ENCODE results near the gene MLN.
A peak's percentile ranks its signal among the peaks of the same experiment; 100 is the strongest.

Gene MLN, protein sequence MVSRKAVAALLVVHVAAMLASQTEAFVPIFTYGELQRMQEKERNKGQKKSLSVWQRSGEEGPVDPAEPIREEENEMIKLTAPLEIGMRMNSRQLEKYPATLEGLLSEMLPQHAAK

GRCh38 chr6:33803571-33804053 is at the start of gene MLN:
MLN (minus strand) TSS chr6:33804003; CDS start chr6:33801163, 2,840 bp downstream.
- DNase-seq (ENCODE audit: low read depth, low spot score) = no peak

GRCh38 chr6:33853026-33853425 is 49.2 kb upstream of the MLN start:
- DNase-seq (ENCODE audit: low read depth, low spot score) = no peak

DNA sequence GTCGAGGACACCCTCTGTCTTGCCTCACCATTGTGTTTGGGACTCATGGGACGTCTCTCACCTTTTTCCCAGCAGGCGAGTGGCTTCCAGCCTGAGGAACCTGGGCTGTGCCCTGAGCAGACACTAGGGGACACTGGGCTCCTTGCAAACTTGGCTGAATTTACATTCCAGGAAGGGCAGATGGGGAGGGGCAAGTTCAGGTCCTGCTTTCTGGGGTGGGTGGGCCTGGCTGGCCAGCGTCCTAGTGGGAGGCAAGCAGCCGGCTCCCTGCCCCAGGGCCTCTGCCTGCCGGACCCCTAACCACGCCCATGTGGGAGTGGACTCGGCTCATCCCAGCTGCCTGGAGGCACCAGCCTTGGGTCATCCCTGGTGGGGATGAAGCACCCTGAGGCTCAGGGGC is 48.2 kb upstream of the MLN start:
- no peak for DNase-seq (ENCODE audit: low read depth, low spot score)

GRCh38 chr6:33850869-33851541 is 47.2 kb upstream of the MLN start:
- no peak for DNase-seq (ENCODE audit: low read depth, low spot score)

- no peak for DNase-seq (ENCODE audit: low read depth, low spot score)
These were observed 46.5 kb upstream of the MLN start for GRCh38 chr6:33850296-33850695.

GRCh38 chr6:33849500-33850075 is 45.8 kb upstream of the MLN start:
- DNase-seq (ENCODE audit: low read depth, low spot score) = no peak

GRCh38 chr6:33848484-33848883 is 44.7 kb upstream of the MLN start:
- DNase-seq (ENCODE audit: low read depth, low spot score) = no peak

DNA sequence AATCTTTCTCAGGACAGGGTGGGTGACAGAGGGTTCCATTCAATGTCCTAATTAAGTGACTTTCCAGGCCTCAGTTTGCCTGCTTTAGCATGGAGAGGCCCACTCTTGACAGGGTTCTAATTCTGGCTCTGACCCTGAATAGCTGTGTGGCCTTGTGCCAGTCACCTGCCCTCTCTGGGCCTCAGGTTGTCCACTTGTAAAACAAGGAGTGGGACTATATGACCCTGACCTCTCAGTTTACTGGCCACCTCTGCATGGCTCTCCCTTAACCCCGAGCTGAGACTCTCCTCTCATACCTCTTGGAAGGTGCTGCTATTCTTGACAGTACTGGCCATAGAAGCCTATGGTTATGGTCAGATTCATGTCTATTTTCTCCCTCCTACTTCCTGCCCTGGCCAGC is 44.1 kb upstream of the MLN start:
- DNase-seq (ENCODE audit: low read depth, low spot score) = no peak

DNA sequence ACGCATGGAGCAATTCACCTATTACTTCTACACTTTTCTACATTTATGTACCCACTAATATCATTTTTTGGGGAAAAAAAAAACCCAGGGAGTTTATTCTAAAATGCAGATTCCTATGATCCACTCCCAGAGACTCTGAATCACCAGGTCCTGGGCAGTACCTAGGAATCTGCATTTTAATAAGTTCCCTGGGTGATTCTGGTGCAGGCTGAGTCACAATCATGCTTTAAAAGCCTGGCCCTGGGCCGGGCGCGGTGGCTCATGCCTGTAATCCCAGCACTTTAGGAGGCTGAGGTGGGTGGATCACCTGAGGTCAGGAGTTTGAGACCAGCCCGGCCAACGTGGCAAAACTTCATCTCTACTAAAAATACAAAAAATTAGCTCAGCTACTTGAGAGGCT is 43.3 kb upstream of the MLN start:
- no peak for DNase-seq (ENCODE audit: low read depth, low spot score)

GRCh38 chr6:33846226-33846625 is 42.4 kb upstream of the MLN start:
- no peak for DNase-seq (ENCODE audit: low read depth, low spot score)

GRCh38 chr6:33845031-33845745 is 41.4 kb upstream of the MLN start:
- no peak for DNase-seq (ENCODE audit: low read depth, low spot score)

DNA sequence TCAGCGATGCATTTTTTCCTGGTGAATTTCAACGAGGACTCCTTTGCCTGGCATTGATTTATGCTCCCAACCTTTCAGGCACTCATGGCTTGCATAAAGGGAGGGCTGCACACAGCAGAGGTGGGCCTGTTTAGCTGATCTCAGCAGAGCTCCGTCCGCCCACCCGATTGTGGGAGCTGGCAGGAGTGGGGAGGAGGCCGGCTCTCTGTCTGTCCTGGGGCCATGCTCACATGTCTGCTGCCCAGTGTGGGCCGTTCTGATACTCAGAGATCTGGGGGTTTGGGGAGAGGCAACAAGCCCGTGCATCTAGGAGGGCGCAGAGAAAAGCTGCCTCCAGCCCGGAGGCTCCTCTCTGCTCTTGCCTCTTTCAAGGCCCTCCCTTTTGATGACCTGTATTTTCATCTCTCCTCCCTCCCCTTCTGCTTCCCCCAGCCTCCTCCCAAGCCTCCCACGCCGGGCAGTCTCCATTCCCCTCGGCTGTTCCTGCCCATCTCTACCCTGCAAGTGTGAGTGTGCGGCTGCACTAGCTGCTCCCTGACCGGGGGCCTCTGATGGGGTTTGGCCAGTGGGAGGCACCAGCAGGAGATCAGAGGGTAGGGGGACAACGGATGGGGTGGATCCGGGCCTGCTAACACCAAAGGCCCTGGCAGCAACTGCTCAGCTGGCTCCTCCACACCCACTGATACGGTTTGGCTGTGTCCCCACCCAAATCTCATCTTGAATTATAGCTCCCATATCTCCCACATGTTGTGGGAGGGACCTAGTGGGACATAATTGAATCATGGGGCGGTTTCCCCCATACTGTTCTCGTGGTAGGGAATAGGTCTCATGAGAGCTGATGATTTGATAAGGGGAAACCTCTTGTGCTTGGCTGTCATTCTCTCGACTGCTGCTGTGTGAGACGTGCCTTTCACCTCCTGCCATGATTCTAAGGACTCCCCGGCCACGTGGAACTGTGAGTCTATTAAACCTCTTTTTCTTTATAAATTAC is 39.6 kb upstream of the MLN start:
- DNase-seq (ENCODE audit: low read depth, low spot score) = no peak

GRCh38 chr6:33841868-33842267 is 38.1 kb upstream of the MLN start:
- no peak for DNase-seq (ENCODE audit: low read depth, low spot score)

DNA sequence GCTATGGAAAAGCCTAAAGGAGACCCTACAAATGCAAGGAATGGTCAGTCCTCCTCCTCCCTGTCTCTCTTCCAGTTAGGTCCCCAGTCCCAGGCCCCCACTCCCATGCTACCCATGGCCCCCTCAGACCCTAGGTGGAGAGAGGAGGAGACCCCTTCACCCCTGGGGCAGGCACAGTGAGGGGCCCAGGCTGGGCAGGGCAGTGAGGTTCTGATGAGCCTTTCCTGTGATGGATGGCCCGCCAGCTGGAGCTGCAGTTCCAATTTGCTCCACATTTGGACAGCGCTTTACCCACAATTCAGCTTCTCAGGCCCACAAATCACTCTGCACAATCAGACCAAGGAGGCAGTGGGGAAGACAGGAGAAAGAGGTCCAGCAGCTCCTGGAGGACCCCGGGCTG is 37.3 kb upstream of the MLN start:
- no peak for DNase-seq (ENCODE audit: low read depth, low spot score)

DNA sequence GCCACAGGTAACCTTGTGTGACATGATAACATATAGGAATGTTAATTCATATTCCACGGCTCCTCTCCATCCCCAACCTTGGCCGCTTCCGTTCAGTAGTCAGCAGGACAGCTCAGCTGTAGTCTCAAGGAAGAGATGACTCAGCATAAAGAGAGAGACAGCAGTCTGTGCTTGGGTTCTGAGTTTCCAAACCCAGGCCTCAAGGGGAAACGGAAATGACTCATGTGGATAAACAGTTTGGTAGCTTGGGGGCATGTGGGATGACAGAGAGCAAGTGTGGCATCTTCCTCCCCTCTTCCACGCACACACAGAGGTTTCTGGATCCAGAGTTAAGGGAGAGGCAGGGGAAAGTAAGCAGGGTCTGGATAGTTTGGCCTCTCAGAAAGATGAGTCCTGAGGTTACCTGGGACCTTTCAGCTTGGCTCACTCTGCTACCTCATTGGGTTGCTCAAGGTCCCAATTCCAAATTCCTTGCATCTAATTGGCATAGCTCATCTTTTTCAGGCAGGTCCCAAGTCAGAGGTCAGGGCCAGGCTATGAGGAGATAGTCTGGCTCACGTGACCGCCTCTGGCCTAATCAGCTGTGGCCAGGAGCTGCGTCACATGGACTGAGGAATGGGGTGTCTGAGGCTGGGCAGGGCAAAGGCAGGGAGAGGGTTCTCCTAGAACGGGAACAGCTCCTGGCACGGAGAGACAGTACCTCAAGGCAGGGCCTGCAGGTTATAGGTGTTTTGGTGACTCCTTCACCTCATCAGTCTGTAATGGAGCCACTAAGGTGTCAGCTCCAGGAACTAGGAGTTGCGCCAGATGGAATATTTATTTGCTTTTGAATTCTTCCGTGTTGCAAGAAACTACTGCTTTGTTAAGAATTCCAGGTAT is 36.5 kb upstream of the MLN start:
- peak; percentile 78 for DNase-seq (ENCODE audit: low read depth, low spot score)

- no peak for DNase-seq (ENCODE audit: low read depth, low spot score)
These were observed 35.7 kb upstream of the MLN start for GRCh38 chr6:33839399-33840047.

- no peak for DNase-seq (ENCODE audit: low read depth, low spot score)
These were observed 35.2 kb upstream of the MLN start for GRCh38 chr6:33838983-33839382.

GRCh38 chr6:33837971-33838665 is 34.3 kb upstream of the MLN start:
- no peak for DNase-seq (ENCODE audit: low read depth, low spot score)

GRCh38 chr6:33836806-33837469 is 33.1 kb upstream of the MLN start:
- DNase-seq (ENCODE audit: low read depth, low spot score) = no peak
